Hematopoietic multipotent progenitor cell treated with erythropoietin and hydrocortisone succinate and interleukin-3 and kit ligand, for 17 days (in vitro differentiated cells): ENCODE data around the gene SPATA18.
"Not testable (repeated sequence)": the region's sequence is repeated elsewhere in the genome, so short reads cannot be mapped to it uniquely, and the experiment has no call there.

Experiments used
- DNase-seq: peaks from one replicate; pipeline ENCODE4 v3.0.0-alpha.2; 2015; ENCODE audit warnings: low spot score

SPATA18 gene

DNA sequence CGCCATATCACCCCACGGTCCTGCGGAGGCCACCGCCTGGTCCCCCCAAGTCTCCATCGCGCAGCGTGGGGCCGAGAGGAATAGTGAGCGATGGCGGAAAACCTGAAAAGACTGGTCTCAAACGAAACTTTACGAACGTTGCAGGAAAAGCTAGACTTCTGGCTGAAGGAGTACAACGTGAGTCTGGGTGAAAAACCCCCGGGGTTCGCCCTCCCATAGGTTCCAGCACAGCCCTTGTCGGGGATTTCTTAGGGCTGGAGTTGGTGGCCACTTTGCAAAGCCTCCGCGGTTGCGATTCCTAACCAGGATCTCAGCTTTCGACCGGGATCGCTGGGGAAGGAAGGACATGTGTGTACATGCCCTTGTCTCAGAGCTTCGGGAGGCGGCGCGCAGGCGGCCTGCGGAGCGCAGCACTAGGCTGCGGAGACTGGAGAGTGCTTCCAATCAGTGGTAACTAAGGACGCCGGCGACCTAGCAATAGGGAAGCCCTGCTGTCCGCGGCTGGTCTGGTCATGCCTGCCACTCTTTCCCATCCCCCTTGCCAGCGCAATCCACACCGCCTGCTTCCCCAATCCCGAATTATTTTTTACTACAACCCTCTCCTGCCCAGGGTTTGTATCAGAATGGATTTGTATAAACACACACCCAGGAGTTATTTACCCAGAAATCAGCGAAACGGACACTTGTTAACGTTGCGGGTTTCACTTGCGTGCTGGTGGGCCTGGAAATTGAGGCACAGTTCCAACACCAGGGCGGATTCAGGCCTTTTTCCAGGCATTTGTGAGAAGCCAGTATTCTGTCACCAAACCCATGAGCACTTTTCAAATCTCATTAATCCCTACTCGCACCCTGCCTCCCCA, 741 bp downstream of the SPATA18 start:
- no peak for DNase-seq

DNA sequence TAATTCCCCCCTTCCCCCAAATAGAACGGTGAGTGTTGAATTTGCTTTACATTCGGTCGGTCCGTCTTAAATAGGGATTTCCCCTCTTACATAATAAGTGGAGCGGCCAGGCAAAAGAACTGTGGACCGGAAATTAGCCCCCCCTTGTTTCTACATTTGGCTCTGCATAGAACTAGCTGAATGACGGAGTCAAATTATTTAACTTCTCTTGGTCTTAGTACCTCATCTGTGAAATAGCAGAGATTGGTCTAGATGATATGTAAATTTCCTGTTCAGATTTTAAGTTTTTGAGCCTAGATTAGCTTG, 1.3 kb downstream of the SPATA18 start:
- no peak for DNase-seq

DNA sequence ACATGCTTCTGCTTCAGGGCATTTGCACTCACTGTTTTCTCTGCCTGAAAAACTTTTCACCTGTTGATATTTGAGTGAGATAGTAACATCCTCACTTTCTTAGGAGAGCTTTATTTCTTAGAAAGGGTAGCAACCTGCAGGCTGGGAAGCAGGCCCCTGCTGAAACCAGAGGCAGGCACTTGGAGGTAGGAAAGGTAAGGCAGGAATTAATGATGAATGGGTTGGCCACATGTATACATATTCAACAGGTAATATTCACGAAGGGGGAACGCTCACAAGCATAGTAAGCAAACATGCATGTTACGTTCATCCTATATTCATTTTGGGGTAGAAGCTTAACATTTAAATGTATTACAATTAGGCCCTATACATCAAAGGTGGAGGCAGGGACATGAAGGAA, 3.1 kb downstream of the SPATA18 start:
- no peak for DNase-seq

DNA sequence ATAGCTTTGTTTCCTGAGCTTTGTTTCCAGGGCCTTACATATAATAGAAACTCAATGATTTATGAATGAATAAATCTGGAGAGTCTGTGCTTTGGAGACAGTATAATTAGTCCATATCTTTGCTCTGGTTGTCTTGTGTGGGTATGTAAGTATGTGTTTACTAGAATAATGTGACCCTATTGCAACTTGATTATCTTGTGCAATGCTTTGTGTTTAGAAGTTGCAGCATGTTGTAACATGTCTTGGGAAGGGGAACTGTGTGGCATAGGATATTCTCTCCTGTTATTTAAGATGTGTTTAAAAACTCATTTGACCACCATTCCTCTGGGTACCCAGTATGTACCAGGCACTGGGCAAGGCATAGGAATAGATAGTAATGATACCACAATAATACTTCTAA, 6.1 kb downstream of the SPATA18 start:
- no peak for DNase-seq

DNA sequence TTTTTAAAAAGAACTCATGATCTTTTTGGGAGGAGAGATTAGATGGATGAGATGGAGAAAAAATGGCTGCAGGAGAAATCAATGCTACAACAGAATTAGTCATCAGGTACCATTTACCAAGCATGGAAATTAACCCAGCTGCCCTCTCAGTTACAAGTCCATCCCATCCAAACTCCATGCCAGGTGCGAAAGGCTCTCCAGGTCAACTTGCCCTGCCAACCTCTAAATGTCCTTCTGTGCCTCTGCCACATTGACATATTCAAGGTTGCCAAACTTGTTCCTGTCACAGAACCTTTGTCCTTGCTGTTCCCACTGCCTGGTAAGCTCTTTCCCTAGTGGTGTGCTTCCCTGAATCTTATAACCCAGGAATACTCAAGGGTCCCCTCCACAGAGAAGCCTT, 7.2 kb downstream of the SPATA18 start:
- no peak for DNase-seq

DNA sequence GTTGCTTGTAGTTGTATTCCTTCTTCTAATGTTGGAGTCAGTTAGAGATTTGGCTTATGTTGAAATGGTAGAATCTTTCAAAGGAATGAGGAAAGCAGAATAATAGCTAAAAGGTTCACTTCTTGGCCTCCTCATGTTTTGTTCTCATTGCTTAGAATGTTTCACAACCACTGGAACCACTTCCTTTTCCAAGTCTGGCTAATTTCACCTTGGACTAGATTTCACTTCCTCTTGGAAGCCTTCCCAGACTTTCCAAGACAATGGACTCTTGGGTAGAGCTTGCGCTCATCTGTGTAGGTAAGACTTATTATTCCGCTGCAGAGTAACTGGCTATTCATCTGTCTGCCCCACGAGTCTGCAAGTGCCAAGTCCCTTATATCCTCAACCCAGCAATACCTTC, 8.3 kb downstream of the SPATA18 start:
- no peak for DNase-seq

DNA sequence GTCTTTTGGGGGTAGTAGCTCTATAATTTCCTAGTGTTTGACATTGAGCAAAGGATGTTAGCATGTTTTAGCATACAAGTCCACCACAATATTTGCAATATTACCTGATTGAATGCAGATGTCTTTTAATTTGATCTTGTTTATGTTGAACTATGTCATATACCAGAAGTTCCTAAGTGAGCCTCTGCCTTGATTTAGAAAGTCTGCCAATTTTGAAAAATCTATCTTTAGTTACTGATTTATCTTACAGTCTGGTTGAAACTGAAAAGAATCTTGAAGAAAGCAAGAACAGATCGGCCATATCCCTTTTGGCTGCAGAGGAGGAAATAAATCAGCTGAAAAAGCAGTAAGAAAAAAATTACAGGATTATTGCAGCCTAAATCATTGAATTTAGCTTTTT, 18.5 kb downstream of the SPATA18 start:
- DNase-seq, result no peak

DNA sequence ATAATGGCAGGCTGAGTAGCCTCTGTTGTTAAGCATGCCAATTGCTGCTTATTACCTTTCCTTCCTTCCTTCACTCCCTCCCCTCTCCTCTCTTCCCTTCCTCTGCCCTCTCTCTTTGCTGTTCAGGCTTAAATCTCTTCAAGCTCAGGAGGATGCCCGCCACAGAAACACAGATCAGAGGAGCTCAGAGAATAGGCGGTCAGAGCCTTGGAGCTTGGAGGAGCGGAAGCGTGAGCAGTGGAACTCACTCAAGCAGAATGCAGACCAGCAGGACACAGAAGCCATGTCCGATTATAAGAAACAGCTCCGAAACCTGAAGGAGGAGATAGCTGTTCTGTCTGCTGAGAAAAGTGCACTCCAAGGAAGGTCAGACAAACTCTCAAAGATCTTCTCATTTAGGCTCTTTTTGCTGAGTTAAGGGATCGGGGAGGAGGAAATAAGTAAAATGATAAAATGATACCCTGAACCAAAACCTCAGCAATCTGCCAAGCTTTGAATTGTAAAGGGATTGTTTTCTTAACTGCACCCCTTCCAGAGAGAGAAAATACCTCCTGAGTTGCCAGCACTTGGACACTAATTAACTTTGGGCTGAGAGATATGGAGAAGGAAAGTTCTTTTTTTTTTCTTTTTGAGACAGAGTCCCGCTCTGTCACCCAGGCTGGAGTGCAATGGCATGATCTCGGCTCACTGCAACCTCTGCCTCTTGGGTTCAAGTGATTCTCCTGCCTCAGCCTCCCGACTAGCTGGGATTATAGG, 20.9 kb downstream of the SPATA18 start:
- DNase-seq, result no peak

DNA sequence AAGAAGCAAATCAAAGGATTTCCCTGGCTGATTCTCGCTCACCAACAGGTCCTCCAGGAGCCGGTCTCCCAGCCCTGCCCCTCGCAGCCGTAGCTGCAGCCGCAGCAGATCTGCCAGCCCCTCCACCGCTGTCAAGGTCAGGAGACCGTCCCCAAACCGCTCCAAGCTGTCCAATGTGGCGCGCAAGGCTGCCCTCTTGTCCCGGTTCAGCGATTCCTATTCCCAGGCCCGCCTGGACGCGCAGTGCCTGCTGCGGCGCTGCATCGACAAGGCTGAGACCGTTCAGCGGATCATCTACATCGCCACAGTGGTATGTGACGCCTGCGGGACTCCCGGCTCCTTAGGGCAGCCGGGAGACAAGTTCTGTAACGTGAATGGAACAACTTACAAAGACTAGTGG, 25.6 kb downstream of the SPATA18 start:
- no peak for DNase-seq

DNA sequence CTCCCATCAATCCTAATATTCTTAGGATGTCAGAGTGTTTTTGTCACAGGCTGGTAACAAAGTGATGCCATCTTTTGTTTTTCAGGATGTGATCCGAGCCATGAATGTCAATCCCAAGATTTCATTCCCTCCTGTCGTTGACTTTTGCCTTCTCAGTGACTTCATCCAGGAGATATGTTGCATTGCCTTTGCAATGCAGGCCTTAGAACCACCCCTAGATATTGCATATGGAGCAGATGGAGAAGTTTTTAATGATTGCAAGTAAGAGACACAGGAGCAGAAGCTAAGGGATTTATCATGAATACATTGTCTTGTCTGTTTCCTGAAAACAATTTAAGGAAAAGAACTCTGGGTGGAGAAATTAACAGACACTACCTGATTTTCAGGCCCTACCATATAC, 28.6 kb downstream of the SPATA18 start:
- DNase-seq, result no peak

DNA sequence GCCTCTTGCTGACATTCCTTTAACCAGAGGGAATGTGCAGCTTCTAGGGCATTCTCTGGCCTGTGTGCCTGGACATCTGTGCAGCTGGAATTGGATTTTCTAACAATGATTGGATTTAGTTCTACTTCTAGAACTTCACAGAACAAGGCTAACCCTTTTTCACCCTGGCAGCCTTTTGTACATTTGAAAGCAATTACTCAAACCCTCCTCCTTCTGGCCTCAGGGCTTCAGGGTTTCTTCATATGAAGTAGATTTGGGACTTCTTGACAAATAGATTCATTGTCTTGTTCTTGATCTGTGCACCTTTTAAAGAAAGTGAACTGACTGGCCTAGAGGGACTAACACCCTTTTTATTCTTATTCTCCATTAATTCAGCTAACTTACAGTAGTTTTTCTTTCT, 30.1 kb downstream of the SPATA18 start:
- no peak for DNase-seq

DNA sequence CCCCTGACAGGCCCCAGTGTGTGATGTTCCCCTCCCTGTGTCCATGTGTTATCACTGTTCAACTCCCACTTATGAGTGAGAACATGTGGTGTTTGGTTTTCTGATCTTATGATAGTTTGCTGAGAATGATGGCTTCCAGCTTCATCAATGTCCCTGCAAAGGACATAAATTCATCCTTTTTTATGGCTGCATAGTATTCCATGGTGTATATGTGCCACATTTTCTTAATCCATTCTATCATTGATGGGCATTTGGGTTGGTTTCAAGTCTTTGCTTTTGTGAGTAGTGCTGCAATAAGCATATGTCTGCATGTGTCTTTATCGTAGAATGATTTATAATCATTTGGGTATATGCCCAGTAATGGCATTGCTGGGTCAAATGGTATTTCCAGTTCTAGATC, 35.3 kb downstream of the SPATA18 start:
- DNase-seq, result not testable (repeated sequence)

DNA sequence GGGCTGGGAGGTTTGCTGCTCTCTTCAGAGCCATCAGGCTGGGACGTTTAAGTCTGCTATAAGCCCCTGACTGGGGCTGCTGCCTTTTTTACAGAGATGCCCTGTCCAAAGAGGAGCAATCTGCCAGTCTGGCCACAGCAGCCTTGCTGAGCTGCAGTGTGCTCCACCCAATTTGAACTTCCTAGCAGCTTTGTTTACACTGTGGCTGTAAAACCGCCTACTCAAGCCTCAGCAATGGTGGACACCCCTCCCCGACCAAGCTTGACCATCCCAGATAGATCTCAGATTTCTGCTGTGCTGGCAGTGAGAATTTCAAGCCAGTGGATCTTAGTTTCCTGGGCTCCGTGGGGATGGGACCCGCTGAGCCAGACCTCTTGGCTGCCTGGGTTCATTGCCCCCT, 40.7 kb downstream of the SPATA18 start:
- no peak for DNase-seq

DNA sequence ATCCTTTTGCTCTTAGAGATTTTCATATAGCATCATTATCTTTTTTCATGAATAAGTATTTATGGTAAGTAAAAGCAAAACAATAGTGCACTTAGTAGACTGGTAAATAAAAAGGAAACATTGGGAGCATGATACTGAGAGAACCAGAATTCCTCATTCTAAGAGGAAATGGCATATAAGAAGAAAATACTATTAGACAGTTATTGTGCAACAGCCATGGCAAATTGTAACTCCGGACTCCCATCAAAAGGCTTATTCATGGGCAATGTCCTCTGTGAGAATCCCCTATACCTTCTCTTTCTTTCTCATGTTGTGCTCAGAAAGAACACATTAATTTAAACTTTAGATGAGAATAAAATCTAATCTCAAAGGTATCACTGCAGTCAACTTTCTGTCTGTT, 42.4 kb downstream of the SPATA18 start:
- DNase-seq, result no peak

DNA sequence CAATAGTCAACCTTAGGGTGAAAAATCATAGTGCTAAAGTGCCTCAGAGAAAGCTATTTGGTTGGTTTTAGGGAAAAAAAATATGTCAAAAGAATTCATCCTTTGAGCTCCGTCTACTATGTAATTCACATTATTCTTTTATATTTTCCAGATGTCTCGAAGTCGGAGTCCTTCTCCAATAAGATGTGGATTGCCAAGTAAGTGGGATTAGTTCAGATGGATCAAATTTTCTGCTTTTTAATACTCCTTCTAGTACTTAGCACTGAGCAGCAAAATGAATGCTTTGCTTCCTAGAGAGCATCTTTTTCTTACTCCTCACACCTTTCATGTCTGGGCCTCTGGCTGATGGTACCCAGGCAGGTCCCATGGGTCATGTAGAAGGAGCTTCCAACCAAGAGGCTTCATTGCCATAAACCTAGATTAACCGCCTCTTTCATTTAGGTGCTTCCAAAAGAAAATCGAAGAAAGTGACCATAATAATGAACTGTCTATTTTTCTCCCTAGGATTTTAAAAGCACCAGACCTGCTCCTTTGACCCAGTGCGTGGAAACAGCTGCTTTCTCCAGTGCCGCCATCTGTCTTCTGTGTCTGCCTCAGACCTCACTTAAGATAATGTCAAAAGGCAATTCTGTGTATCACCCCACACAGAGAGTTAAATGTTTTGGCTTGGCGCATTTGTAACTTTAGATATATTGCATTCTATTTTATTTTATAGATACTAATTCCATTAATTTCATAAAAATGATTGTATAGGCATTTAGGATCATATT, 43.5 kb downstream of the SPATA18 start:
- no peak for DNase-seq

DNA sequence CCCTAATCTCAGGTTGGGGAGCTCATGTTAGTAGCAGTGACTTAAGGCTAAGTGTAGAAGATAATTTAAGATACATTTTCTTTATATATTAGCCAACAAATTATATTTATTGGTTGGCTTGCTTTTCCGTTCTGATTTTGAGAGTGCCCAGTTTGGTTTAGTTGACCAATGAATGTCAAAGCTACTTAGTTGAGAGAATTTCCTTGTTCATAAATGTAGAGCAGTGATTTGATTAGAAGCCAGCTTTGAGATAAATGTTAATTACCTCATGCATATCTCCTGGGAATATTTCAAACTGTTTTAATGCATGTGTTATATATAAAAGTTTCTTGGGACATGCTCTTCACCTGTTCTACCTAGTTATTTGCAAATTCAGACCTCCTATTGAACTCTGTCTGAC, 44.3 kb downstream of the SPATA18 start:
- no peak for DNase-seq

DNA sequence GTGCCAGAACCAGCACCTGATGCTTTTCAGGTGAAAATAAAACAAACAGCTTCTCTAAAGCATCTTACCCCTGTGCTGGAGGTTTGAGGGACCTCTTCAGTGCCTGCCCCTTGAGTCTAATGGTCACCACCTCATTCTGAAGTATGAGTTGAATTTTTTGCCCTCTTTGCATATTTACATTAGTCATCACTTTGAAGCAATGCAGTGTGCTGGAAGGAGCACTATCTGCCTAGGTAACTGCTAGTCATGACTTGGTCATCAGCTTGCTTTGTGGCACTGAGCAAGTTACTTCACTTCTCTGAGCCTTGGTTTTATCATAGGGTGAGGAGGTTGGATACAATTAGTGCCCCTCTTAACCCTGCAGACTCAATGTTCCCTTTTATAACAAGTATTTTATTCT, 44.9 kb downstream of the SPATA18 start:
- DNase-seq, result no peak

DNA sequence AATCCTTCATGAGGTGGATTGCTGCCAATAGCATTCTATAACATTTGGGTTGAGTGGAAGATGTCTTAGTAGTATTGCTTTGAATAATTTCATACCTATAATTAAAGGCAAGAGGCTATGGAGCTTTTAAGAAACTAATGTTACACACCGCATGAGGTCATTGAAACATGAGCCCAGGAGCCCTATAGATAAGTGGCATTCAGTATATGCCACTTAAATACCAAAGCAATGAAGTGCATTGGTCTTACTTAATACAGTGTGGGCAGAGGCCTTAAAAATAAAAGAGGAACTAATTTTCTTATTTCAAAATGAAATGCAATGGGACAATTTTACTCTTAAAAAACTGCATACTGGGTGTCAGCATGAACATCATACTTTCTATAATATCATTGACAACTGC, 47.5 kb downstream of the SPATA18 start:
- no peak for DNase-seq

DNA sequence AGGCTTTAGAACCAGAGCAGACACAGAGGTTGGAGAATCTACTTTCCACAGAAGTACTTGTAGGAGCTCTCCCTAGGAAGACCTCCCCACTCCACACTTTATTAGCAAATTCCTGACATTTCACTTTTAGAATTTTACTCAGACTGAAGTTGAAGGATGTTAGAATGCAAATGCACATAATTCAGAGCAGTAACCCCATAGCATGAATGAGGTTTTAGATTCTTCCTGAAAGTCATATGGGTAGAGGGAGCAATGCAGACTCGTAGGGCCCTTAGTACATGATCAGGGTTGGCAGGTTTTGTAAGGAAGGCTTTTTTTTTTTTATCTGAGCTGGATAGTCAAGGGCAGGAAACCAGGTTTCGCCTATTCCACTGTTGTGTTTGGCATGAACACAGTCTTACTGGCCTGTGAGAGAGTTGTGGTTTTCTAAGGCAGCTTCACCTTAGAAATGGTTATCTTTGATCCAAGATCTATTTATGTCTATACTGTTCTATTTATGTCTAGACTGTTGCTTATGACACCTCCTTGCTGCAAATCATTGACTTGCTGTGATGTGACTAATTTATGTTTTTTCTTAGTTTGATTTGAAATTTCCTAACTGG, 48.9 kb downstream of the SPATA18 start:
- DNase-seq, result no peak

DNA sequence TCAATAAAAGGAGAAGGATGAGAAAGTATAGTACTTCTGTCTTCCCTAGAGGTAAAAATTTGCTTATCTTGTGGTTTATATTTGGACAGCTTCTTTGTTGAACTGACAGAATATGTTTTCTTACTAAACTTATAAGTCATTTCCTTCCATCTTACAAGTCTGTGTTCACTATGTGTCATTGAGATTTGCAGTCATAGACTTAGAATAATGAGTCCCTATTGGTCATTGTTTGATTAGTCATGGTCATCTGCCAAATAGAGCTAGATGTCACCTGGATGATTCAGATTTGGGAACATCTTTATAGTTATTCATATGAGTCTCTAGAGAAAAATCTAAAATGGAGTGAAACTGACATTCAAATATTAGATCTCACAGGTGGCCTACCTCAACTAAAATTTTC, 51.5 kb downstream of the SPATA18 start:
- DNase-seq, result no peak

DNA sequence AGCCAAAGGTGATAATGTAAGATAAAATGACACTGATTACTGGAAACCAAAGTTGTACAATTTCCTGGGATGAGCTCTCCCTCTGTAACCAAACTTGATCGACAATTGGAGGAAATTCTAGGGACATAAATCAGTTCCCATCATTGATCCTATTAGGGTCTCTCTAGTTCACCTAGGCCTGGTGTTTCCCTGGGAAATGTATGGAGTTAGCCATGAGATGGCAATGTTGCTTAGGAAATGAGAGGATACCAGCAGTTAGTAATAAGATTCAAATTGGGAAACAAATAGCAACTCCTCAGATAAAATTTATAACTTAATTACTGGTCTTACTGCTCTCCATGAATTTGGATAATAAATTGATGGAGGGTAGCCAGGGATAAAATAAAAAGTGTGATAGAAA, 52.2 kb downstream of the SPATA18 start:
- DNase-seq, result no peak

DNA sequence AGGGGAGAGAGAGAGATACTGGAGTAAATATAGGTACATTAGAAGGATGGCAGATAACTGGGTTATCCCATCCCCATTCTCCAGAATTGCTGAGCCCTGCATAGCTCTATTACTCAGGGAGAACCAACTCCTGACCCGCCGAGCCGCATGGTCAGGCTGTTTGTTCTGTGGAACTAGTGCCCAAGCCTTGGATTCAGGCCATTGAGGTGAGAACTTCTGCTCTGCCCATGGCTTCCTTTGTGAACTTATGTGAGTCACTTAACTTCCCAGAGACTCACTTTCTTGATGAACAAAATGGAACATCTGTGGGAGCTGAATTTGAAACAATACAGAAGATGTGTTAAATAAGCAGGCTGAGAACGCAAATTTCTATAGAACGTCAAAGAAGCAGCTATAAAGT, 54.2 kb downstream of the SPATA18 start:
- DNase-seq, result no peak

DNA sequence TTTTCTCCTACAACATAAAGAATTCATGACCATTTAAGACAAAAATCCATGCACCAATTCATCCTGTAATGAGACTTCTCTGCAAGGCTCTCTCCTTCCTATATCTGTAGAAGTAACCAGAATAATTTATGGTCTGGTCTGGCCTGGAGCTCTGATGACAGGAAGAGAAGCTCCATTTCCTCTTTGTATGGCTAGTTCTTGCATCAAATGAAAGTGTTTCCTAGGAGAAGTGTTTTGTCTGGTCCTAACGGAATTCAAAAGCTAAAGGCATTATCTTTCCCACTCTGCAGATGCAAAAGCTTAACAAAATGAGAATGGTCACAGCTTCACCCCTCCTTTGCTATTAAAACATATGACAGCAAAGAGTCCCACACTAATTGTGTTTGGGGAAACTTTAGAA, 55.1 kb downstream of the SPATA18 start:
- DNase-seq, result no peak
